SK-N-SH treated with all-trans-retinoic acid at 6 μM for 48 hours (cell line): ENCODE measurements around the gene CLEC20A.

Experiments
- ARNTL ChIP-seq: fragments of 450-650 bp; formaldehyde crosslinking; IDR thresholded peaks from 2 replicates; pipeline ENCODE4 v1.5.0; 2020; ENCODE audit warnings: low read depth, mild to moderate bottlenecking, moderate library complexity, borderline replicate concordance
- BACH2 ChIP-seq: fragments of 250-450 bp; sonication (Bioruptor Pico); IDR thresholded peaks from 2 replicates; pipeline ENCODE4 v1.9.0; 2021; ENCODE audit warnings: mild to moderate bottlenecking, borderline replicate concordance
- ISL1 ChIP-seq: fragments of 250-450 bp; sonication (Bioruptor Pico); IDR thresholded peaks from 2 replicates; pipeline ENCODE4 v2.1.2; 2022; ENCODE audit warnings: mild to moderate bottlenecking, moderate library complexity
- PPARA ChIP-seq: fragments of 250-450 bp; sonication (Bioruptor Pico); IDR thresholded peaks from 2 replicates; pipeline ENCODE4 v1.5.0; 2020; ENCODE audit warnings: mild to moderate bottlenecking, borderline replicate concordance
- RARB ChIP-seq: fragments of 250-450 bp; sonication (Bioruptor Pico); IDR thresholded peaks from 2 replicates; pipeline ENCODE4 v1.8.0; 2021; ENCODE audit warnings: mild to moderate bottlenecking, moderate library complexity
- SNAI2 ChIP-seq: fragments of 250-450 bp; sonication (Bioruptor Pico); IDR thresholded peaks from 2 replicates; pipeline ENCODE4 v1.5.0; 2020; ENCODE audit warnings: mild to moderate bottlenecking, moderate library complexity
- TCF4 ChIP-seq: fragments of 250-450 bp; sonication (Bioruptor Pico); IDR thresholded peaks from 2 replicates; pipeline ENCODE4 v1.8.0; 2021; ENCODE audit warnings: mild to moderate bottlenecking, moderate library complexity, borderline replicate concordance
- ZFP30 ChIP-seq: fragments of 450-650 bp; formaldehyde crosslinking; IDR thresholded peaks from 2 replicates; pipeline ENCODE4 v1.5.0; 2022; ENCODE audit warnings: mild to moderate bottlenecking, moderate library complexity
- ZNF565 ChIP-seq: fragments of 450-650 bp; formaldehyde crosslinking; conservative IDR thresholded peaks from 2 replicates; pipeline ENCODE4 v1.5.0; 2020; ENCODE audit warnings: low read depth, mild to moderate bottlenecking, moderate library complexity
- ZNF8 ChIP-seq: fragments of 450-650 bp; formaldehyde crosslinking; IDR thresholded peaks from 2 replicates; pipeline ENCODE4 v1.5.0; 2020; ENCODE audit warnings: mild to moderate bottlenecking, moderate library complexity
- TF ChIP-seq, protein P1 (sequence below): fragments of 250-450 bp; sonication (Bioruptor Pico); IDR thresholded peaks from 2 replicates; pipeline ENCODE4 v1.8.0; 2020; ENCODE audit warnings: mild to moderate bottlenecking, moderate library complexity, borderline replicate concordance
- TF ChIP-seq, protein P2 (sequence below): fragments of 250-450 bp; sonication (Bioruptor Pico); IDR thresholded peaks from 2 replicates; pipeline ENCODE4 v1.5.1; 2021; ENCODE audit warnings: mild to moderate bottlenecking, moderate library complexity
- TF ChIP-seq, protein P3 (sequence below): fragments of 250-450 bp; sonication (Bioruptor Pico); IDR thresholded peaks from 2 replicates; pipeline ENCODE4 v1.5.0; 2020; ENCODE audit warnings: mild to moderate bottlenecking, moderate library complexity

GRCh38 chr1:178528953-178529335 is 32.2 kb upstream of the CLEC20A start:
- TF ChIP-seq, protein P1, sequence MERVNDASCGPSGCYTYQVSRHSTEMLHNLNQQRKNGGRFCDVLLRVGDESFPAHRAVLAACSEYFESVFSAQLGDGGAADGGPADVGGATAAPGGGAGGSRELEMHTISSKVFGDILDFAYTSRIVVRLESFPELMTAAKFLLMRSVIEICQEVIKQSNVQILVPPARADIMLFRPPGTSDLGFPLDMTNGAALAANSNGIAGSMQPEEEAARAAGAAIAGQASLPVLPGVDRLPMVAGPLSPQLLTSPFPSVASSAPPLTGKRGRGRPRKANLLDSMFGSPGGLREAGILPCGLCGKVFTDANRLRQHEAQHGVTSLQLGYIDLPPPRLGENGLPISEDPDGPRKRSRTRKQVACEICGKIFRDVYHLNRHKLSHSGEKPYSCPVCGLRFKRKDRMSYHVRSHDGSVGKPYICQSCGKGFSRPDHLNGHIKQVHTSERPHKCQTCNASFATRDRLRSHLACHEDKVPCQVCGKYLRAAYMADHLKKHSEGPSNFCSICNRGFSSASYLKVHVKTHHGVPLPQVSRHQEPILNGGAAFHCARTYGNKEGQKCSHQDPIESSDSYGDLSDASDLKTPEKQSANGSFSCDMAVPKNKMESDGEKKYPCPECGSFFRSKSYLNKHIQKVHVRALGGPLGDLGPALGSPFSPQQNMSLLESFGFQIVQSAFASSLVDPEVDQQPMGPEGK (CRISPR knock-in tag): no peak
- no peak for TF ChIP-seq SNAI2 (CRISPR knock-in tag)
- TF ChIP-seq ZFP30 (CRISPR knock-in tag): no peak
- TF ChIP-seq ZNF8 (CRISPR knock-in tag): no peak
- no peak for TF ChIP-seq BACH2 (CRISPR knock-in tag)
- TF ChIP-seq ISL1 (CRISPR knock-in tag): no peak
- TF ChIP-seq, protein P2, sequence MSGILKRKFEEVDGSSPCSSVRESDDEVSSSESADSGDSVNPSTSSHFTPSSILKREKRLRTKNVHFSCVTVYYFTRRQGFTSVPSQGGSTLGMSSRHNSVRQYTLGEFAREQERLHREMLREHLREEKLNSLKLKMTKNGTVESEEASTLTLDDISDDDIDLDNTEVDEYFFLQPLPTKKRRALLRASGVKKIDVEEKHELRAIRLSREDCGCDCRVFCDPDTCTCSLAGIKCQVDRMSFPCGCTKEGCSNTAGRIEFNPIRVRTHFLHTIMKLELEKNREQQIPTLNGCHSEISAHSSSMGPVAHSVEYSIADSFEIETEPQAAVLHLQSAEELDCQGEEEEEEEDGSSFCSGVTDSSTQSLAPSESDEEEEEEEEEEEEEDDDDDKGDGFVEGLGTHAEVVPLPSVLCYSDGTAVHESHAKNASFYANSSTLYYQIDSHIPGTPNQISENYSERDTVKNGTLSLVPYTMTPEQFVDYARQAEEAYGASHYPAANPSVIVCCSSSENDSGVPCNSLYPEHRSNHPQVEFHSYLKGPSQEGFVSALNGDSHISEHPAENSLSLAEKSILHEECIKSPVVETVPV (CRISPR knock-in tag): no peak
- TF ChIP-seq, protein P3, sequence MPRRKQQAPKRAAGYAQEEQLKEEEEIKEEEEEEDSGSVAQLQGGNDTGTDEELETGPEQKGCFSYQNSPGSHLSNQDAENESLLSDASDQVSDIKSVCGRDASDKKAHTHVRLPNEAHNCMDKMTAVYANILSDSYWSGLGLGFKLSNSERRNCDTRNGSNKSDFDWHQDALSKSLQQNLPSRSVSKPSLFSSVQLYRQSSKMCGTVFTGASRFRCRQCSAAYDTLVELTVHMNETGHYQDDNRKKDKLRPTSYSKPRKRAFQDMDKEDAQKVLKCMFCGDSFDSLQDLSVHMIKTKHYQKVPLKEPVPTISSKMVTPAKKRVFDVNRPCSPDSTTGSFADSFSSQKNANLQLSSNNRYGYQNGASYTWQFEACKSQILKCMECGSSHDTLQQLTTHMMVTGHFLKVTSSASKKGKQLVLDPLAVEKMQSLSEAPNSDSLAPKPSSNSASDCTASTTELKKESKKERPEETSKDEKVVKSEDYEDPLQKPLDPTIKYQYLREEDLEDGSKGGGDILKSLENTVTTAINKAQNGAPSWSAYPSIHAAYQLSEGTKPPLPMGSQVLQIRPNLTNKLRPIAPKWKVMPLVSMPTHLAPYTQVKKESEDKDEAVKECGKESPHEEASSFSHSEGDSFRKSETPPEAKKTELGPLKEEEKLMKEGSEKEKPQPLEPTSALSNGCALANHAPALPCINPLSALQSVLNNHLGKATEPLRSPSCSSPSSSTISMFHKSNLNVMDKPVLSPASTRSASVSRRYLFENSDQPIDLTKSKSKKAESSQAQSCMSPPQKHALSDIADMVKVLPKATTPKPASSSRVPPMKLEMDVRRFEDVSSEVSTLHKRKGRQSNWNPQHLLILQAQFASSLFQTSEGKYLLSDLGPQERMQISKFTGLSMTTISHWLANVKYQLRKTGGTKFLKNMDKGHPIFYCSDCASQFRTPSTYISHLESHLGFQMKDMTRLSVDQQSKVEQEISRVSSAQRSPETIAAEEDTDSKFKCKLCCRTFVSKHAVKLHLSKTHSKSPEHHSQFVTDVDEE: no peak
- no peak for TF ChIP-seq PPARA (CRISPR knock-in tag)
- TF ChIP-seq ZNF565 (CRISPR knock-in tag): no peak
- no peak for TF ChIP-seq TCF4 (CRISPR knock-in tag)
- TF ChIP-seq RARB (CRISPR knock-in tag): no peak
- no peak for TF ChIP-seq ARNTL (CRISPR knock-in tag)
